ENCODE measurements around the gene NDUFB11. TPM values are rescaled to one million over a fixed set of nuclear protein-coding genes. Genes with fewer than 3 reads are reported as not detected.

Gene NDUFB11
- total and polyA plus RNA-seq, 2 donors (not counting 3 experiments of a cell fraction or from before 2014, with no cell fraction given), result 65.2 to 88.0 TPM

- dilution Hi-C loops (cut with MboI; ENCODE audit: extremely low pct_ligation_motif_present, low sequenced_read_pairs) (no loop called here), intact Hi-C loops (cut with micrococcal nuclease) (no loop called here)
- no peak overlapping the region for H2AFZ ChIP-seq (ENCODE audit: low read depth, low read length)
- H3K4me2 ChIP-seq (ENCODE audit: insufficient read depth, low read length), result no peak overlapping the region
- H4K20me1 ChIP-seq (replicated peaks; ENCODE audit: control insufficient read depth, extremely low read depth, insufficient read depth, low read length), result no peaks in the 10 kb centered on the region
- no TSS peak for BruUV-seq (replicated peaks)
- no peaks in the 10 kb centered on the region for H3K27me3 ChIP-seq (ENCODE audit: control insufficient read depth in 2 of 2, insufficient read depth in 2 of 2, low read length in 2 of 2)
- H3K9me1 ChIP-seq (replicated peaks; ENCODE audit: control insufficient read depth, extremely low read depth, insufficient read depth, low read length), result no peaks in the 10 kb centered on the region
- CTCF ChIA-PET, result no interaction called here
- H3K9me3 ChIP-seq (replicated peaks; ENCODE audit: control insufficient read depth, insufficient read depth, low read length), result no peaks in the 10 kb centered on the region
- H3K4me3 ChIP-seq (replicated peaks in 1 of 3; ENCODE audit: insufficient read depth in 1 of 3, low read depth in 1 of 3, low read length in 3 of 3), result no peak overlapping the region
- H3K9ac ChIP-seq (replicated peaks; ENCODE audit: extremely low read depth, insufficient read depth, low read length), result no peak overlapping the region
- DNase-seq (ENCODE audit: low read depth, low spot score) (no peak), FAIRE-seq (no peak)
- no peak overlapping the region for H3K27ac ChIP-seq (ENCODE audit: insufficient read depth, low read depth, low read length)
- H3K36me3 ChIP-seq (ENCODE audit: control insufficient read depth in 2 of 2, extremely low read depth in 1 of 2, insufficient read depth in 2 of 2, low read length in 2 of 2), result peaks cover 0 to 45% of the 10 kb centered on the region in 2 experiments
- TF ChIP-seq JUN (IDR thresholded peaks at IDR 0.05; ENCODE audit: borderline replicate concordance, insufficient read depth, insufficient read length, low read depth) (no peak), POLR2A (IDR thresholded peaks at IDR 0.05; ENCODE audit: low read depth, low read length) (no peak), MYC (IDR thresholded peaks at IDR 0.05; ENCODE audit: low read depth, low read length) (no peak)
- POLR2A ChIA-PET, result no interaction called here
- no peaks in the 10 kb centered on the region for H3K4me1 ChIP-seq (ENCODE audit: control insufficient read depth, extremely low read depth, insufficient read depth, low read length)
- no peaks in the 10 kb centered on the region for H3K79me2 ChIP-seq (ENCODE audit: control insufficient read depth, insufficient read depth, low read length)
Observed at GRCh38 chrX:47181301-47181700, 36.8 kb upstream of the NDUFB11 start.

- no peaks in the 10 kb centered on the region for H3K9me1 ChIP-seq (replicated peaks; ENCODE audit: control insufficient read depth, extremely low read depth, insufficient read depth, low read length)
- no peak overlapping the region for H3K4me3 ChIP-seq (replicated peaks in 1 of 3; ENCODE audit: insufficient read depth in 1 of 3, low read depth in 1 of 3, low read length in 3 of 3)
- no peak overlapping the region for H2AFZ ChIP-seq (ENCODE audit: low read depth, low read length)
- intact Hi-C loops (cut with micrococcal nuclease) (no loop called here), dilution Hi-C loops (cut with MboI; ENCODE audit: extremely low pct_ligation_motif_present, low sequenced_read_pairs) (no loop called here)
- no peaks in the 10 kb centered on the region for H3K79me2 ChIP-seq (ENCODE audit: control insufficient read depth, insufficient read depth, low read length)
- no peak overlapping the region for H3K27ac ChIP-seq (ENCODE audit: insufficient read depth, low read depth, low read length)
- H3K9me3 ChIP-seq (replicated peaks; ENCODE audit: control insufficient read depth, insufficient read depth, low read length), result no peaks in the 10 kb centered on the region
- H3K27me3 ChIP-seq (ENCODE audit: control insufficient read depth in 2 of 2, insufficient read depth in 2 of 2, low read length in 2 of 2), result no peaks in the 10 kb centered on the region
- FAIRE-seq (no peak), DNase-seq (ENCODE audit: low read depth, low spot score) (no peak)
- BruUV-seq (replicated peaks), result no TSS peak
- POLR2A ChIA-PET, result no interaction called here
- H4K20me1 ChIP-seq (replicated peaks; ENCODE audit: control insufficient read depth, extremely low read depth, insufficient read depth, low read length), result no peaks in the 10 kb centered on the region
- TF ChIP-seq EZH2 (IDR thresholded peaks at IDR 0.05; ENCODE audit: borderline replicate concordance, low read depth, low read length, severe bottlenecking) (no peak), MYC (IDR thresholded peaks at IDR 0.05; ENCODE audit: low read depth, low read length) (no peak), POLR2AphosphoS5 (IDR thresholded peaks at IDR 0.05; ENCODE audit: insufficient read depth, low read depth, low read length) (no peak), FOS (IDR thresholded peaks at IDR 0.05; ENCODE audit: borderline replicate concordance, insufficient read depth, low read length) (no peak), CTCF (IDR thresholded peaks at IDR 0.05; ENCODE audit: extremely low read depth in 1 of 2, insufficient read depth in 1 of 2, low read depth in 1 of 2, low read length in 2 of 2) (no peak), GATA2 (IDR thresholded peaks at IDR 0.05; ENCODE audit: insufficient read depth, insufficient read length, low read depth, low read length) (no peak), JUN (IDR thresholded peaks at IDR 0.05; ENCODE audit: borderline replicate concordance, insufficient read depth, insufficient read length, low read depth) (no peak), POLR2A (IDR thresholded peaks at IDR 0.05; ENCODE audit: low read depth, low read length) (no peak)
- TF ChIP-seq, protein P1, sequence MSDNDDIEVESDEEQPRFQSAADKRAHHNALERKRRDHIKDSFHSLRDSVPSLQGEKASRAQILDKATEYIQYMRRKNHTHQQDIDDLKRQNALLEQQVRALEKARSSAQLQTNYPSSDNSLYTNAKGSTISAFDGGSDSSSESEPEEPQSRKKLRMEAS (IDR thresholded peaks at IDR 0.05; ENCODE audit: insufficient read depth, insufficient read length), result no peak
- CTCF ChIA-PET, result no interaction called here
- H3K4me1 ChIP-seq (ENCODE audit: control insufficient read depth, extremely low read depth, insufficient read depth, low read length), result no peaks in the 10 kb centered on the region
- peaks cover 0 to 41% of the 10 kb centered on the region in 2 experiments for H3K36me3 ChIP-seq (ENCODE audit: control insufficient read depth in 2 of 2, extremely low read depth in 1 of 2, insufficient read depth in 2 of 2, low read length in 2 of 2)
- H3K9ac ChIP-seq (replicated peaks; ENCODE audit: extremely low read depth, insufficient read depth, low read length), result no peak overlapping the region
- no peak overlapping the region for H3K4me2 ChIP-seq (ENCODE audit: insufficient read depth, low read length)
Observed at GRCh38 chrX:47180346-47180745, 35.8 kb upstream of the NDUFB11 start.
